Measurements from ENCODE around the gene IYD.

DNA sequence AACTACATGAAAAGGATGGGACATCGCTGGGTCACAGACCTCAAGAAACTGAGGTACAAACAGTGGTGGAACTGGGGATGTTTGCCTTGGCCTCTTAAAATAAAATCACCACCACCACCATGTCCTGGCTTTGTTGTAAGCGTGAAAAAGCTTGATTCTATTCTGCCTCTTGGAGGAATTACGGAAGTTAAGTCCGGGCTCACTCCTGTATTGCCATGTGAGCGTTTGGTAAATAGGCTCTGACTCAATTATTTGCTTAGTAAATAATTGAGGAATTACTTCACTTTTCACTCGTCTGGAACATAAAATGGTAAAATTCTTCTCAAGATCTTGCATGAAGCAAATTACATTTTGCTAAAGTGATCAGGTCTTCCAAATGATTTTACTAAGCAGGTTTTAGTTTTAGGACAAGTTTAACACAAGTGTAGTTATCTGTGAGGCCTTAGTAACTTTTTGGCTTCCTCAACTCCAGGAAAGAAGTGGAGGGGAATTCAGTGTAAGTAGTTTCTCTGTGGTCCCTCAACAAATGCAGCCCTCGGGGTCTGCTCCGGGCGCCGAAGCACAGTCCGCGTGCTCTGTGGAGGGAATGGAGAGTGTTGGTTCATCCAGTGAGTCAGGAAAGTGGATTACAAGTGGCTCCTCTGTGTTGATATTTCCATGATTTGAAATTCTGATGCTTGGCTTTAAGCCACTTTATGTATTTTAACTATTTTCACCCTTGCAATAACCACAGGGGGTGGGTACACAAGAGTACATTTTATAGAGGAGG lies 23.8 kb downstream of the IYD start:
- TF ChIP-seq EWSR1 (IDR thresholded peaks at IDR 0.05; ENCODE audit: borderline replicate concordance, low read depth, partially characterized antibody) = no peak
- no peak for TF ChIP-seq CEBPB (tag; IDR thresholded peaks at IDR 0.05)
- TF ChIP-seq, protein P1, sequence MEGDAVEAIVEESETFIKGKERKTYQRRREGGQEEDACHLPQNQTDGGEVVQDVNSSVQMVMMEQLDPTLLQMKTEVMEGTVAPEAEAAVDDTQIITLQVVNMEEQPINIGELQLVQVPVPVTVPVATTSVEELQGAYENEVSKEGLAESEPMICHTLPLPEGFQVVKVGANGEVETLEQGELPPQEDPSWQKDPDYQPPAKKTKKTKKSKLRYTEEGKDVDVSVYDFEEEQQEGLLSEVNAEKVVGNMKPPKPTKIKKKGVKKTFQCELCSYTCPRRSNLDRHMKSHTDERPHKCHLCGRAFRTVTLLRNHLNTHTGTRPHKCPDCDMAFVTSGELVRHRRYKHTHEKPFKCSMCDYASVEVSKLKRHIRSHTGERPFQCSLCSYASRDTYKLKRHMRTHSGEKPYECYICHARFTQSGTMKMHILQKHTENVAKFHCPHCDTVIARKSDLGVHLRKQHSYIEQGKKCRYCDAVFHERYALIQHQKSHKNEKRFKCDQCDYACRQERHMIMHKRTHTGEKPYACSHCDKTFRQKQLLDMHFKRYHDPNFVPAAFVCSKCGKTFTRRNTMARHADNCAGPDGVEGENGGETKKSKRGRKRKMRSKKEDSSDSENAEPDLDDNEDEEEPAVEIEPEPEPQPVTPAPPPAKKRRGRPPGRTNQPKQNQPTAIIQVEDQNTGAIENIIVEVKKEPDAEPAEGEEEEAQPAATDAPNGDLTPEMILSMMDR (IDR thresholded peaks at IDR 0.05 in 2 of 3, conservative IDR thresholded peaks at IDR 0.05 in 1 of 3; ENCODE audit: insufficient read depth in 2 of 3, low read depth in 1 of 3, low read length in 3 of 3) = no peak

All from K562 (cell line).